ENCODE data around the gene CNTN1. TPM values are rescaled to one million over a fixed set of nuclear protein-coding genes. Genes with fewer than 3 reads are reported as not detected.

Gene CNTN1
- polyA plus RNA-seq, 1 donor (not counting 4 experiments of a cell fraction or from before 2014, with no cell fraction given) = 19.0 TPM

GRCh38 chr12:41112903-41113302 is 420.7 kb downstream of the CNTN1 start:
- dilution Hi-C loops (cut with MboI; ENCODE audit: extremely low pct_ligation_motif_present, low sequenced_read_pairs) = no loop called here
- no peak overlapping the region for H3K4me3 ChIP-seq (ENCODE audit: control insufficient read depth in 2 of 3, extremely low read depth in 1 of 3, insufficient read depth in 2 of 3, low read depth in 1 of 3, low read length in 3 of 3)
- no peak for DNase-seq (ENCODE audit: low read depth, low spot score)
- no peaks in the 10 kb centered on the region for H4K20me1 ChIP-seq (ENCODE audit: control insufficient read depth, extremely low read depth, insufficient read depth, low read length)
- no peak overlapping the region for H3K27ac ChIP-seq (ENCODE audit: control insufficient read depth, insufficient read depth, low read length)
- FAIRE-seq = no peak
- H3K4me1 ChIP-seq (ENCODE audit: control insufficient read depth, extremely low read depth, insufficient read depth, low read length) = peaks cover 3% of the 10 kb centered on the region
- H3K79me2 ChIP-seq (ENCODE audit: control insufficient read depth, insufficient read depth, low read length) = no peaks in the 10 kb centered on the region
- TF ChIP-seq EZH2 (IDR thresholded peaks at IDR 0.05; ENCODE audit: low read length) (no peak), CTCF (optimal IDR thresholded peaks at IDR 0.05 in 1 of 3, IDR thresholded peaks at IDR 0.05 in 1 of 3, conservative IDR thresholded peaks at IDR 0.05 in 1 of 3; ENCODE audit: extremely low read depth in 1 of 3, insufficient read depth in 2 of 3, low read length in 3 of 3) (no peak)
- H2AFZ ChIP-seq (ENCODE audit: control insufficient read depth, low read length) = no peak overlapping the region
- no peak overlapping the region for H3K4me2 ChIP-seq (ENCODE audit: control insufficient read depth, extremely low read depth, insufficient read depth, low read depth, low read length)
- no peaks in the 10 kb centered on the region for H3K9me1 ChIP-seq (ENCODE audit: control insufficient read depth, extremely low read depth, insufficient read depth, low read length)
- H3K9me3 ChIP-seq (ENCODE audit: control insufficient read depth, low read depth, low read length) = no peaks in the 10 kb centered on the region
- H3K27me3 ChIP-seq (ENCODE audit: control insufficient read depth, extremely low read depth, insufficient read depth, low read length) = no peaks in the 10 kb centered on the region
- H3K36me3 ChIP-seq (ENCODE audit: control insufficient read depth in 2 of 2, extremely low read depth in 1 of 2, insufficient read depth in 2 of 2, low read length in 2 of 2) = no peaks in the 10 kb centered on the region
- no peak overlapping the region for H3K9ac ChIP-seq (ENCODE audit: control insufficient read depth, extremely low read depth, insufficient read depth, low read length)

GRCh38 chr12:41120211-41120610 is 428.0 kb downstream of the CNTN1 start:
- Histone ChIP-seq H3K27ac (ENCODE audit: control insufficient read depth, insufficient read depth, low read length) (no peak overlapping the region), H3K4me2 (ENCODE audit: control insufficient read depth, extremely low read depth, insufficient read depth, low read depth, low read length) (no peak overlapping the region), H3K79me2 (ENCODE audit: control insufficient read depth, insufficient read depth, low read length) (no peaks in the 10 kb centered on the region), H3K9me3 (ENCODE audit: control insufficient read depth, low read depth, low read length) (no peaks in the 10 kb centered on the region), H3K9me1 (ENCODE audit: control insufficient read depth, extremely low read depth, insufficient read depth, low read length) (no peaks in the 10 kb centered on the region), H3K9ac (ENCODE audit: control insufficient read depth, extremely low read depth, insufficient read depth, low read length) (no peak overlapping the region), H4K20me1 (ENCODE audit: control insufficient read depth, extremely low read depth, insufficient read depth, low read length) (no peaks in the 10 kb centered on the region), H3K4me1 (ENCODE audit: control insufficient read depth, extremely low read depth, insufficient read depth, low read length) (no peaks in the 10 kb centered on the region), H2AFZ (ENCODE audit: control insufficient read depth, low read length) (no peak overlapping the region), H3K36me3 (ENCODE audit: control insufficient read depth in 2 of 2, extremely low read depth in 1 of 2, insufficient read depth in 2 of 2, low read length in 2 of 2) (no peaks in the 10 kb centered on the region), H3K27me3 (ENCODE audit: control insufficient read depth, extremely low read depth, insufficient read depth, low read length) (no peaks in the 10 kb centered on the region), H3K4me3 (ENCODE audit: control insufficient read depth in 2 of 3, extremely low read depth in 1 of 3, insufficient read depth in 2 of 3, low read depth in 1 of 3, low read length in 3 of 3) (no peak overlapping the region)
- dilution Hi-C loops (cut with MboI; ENCODE audit: extremely low pct_ligation_motif_present, low sequenced_read_pairs) = no loop called here
- DNase-seq (ENCODE audit: low read depth, low spot score) = no peak
- no peak for FAIRE-seq
- TF ChIP-seq EZH2 (IDR thresholded peaks at IDR 0.05; ENCODE audit: low read length) (no peak), CTCF (optimal IDR thresholded peaks at IDR 0.05 in 1 of 3, IDR thresholded peaks at IDR 0.05 in 1 of 3, conservative IDR thresholded peaks at IDR 0.05 in 1 of 3; ENCODE audit: extremely low read depth in 1 of 3, insufficient read depth in 2 of 3, low read length in 3 of 3) (no peak)

Measured in keratinocyte (primary cell).